HL-60/S4 treated with phorbol 12-myristate 13-acetate at 8.2 ng/mL for 4 days and 3 days (cell line): ENCODE results near the gene COL27A1.

Experiments
- in situ Hi-C: fragments of 300-500 bp; cut with MboI; formaldehyde crosslinking; loops from 2 replicates; pipeline ENCODE4 v1.15.0; 2022; ENCODE audit warnings: low sequenced_read_pairs

COL27A1 gene

DNA sequence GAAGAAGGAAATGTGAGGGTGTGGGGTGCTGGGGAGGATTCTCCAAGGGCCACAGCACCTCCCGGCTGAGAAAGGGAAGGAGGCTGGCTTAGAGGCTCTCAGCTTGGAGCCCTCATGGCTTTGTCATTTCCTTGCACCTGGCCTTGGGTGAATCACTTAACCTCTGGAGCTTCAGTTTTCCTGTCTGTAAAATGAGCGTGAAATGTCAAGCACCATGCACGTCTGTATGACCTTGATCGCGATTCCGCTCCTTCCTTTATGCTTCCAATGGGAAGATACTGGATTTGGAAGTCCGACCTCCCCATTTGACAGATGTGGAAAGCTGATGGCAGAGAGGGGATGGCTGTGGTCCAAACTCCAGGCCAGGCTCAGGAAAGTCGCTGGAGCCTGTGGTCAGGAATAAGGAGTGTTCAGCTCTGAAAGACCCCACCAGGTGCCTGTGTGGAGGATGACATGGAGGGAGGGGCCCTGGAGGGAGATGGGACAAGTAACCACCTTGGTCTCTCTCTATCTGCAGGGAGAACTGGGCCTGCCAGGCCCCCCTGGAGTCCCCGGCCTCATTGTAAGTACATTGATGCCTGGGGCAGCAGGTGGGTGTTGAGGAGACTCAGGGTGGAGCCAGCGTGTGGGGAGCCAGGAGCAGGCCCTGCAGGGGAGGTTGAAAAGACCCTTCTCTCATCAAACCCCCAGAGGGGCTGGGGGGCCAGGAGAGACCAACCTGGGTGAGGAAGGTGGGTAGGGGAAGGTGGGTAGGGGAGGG lies 66.5 kb downstream of the COL27A1 start:
- in situ Hi-C loops = no loop called here

- in situ Hi-C loops = no loop called here
Observed at GRCh38 chr9:114223564-114224246, 68.4 kb downstream of the COL27A1 start.

GRCh38 chr9:114224247-114224610 lies 68.9 kb downstream of the COL27A1 start:
- in situ Hi-C loops = no loop called here

DNA sequence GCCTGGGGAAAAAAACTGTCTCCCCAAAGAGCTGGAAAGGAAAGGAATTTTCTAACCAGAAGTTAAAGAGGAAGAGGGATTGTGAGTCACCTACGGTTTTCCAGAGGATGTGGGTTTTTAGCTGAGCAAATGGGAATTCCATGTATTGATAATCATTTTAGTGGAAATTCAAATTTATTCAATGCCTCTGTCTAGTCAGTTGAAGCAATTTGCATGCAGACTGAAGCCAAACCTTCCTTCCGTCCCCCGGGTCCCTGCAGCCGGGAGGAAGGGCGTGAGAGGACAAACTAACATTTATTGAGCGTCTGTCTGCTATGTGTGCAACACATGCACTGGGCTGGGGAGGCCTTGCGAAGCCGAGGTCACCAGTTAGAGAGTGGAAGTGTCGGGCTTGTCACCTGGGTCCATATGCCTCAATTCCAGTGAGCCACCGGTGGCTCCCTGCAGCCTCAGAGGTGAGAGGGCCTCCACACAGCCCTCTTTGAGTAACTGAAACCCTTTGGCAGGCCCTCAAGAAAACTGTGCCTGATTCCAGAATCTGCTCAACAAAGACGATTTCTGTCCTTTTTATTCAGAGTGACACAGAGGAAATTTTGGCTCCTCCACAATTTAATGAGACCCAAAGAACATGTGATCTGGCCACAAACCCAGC lies 70.3 kb downstream of the COL27A1 start:
- in situ Hi-C loops = no loop called here

GRCh38 chr9:114226246-114227055 lies 71.1 kb downstream of the COL27A1 start:
- in situ Hi-C loops = no loop called here

DNA sequence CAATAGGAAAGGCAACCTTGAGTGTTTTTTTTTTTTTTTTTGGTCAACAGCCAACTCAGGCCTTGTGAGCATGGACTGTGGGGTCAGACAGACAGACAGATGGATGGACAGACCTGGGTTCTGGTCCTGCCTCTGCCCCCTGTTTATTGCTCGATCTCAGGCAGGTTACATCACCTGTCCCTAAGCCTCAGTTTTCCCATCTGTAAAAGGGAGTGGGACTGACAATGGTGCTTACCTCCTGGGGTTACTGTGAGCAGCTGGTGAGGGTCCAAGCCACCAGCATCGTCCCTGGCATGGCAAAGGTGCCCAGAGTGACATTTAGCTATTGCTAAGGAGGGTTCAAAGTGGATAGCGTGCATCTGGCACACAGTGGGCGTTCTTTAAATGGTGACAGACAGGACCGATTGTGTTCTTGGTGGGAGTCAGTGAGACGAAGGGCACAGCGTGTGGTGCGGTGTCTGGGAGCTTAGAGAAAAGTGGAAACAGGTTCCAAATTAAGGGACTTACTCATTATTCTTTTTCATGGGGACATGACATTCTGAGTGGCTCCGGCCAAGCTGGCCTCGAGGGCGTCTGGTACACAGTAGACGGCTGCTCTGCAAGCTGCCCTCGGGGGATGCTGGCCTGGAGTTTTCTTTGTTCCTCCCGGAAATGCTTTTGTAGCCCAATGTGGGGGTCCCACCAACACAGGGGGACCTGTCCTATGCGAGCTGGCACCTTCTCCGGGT lies 72.1 kb downstream of the COL27A1 start:
- in situ Hi-C loops = no loop called here

DNA sequence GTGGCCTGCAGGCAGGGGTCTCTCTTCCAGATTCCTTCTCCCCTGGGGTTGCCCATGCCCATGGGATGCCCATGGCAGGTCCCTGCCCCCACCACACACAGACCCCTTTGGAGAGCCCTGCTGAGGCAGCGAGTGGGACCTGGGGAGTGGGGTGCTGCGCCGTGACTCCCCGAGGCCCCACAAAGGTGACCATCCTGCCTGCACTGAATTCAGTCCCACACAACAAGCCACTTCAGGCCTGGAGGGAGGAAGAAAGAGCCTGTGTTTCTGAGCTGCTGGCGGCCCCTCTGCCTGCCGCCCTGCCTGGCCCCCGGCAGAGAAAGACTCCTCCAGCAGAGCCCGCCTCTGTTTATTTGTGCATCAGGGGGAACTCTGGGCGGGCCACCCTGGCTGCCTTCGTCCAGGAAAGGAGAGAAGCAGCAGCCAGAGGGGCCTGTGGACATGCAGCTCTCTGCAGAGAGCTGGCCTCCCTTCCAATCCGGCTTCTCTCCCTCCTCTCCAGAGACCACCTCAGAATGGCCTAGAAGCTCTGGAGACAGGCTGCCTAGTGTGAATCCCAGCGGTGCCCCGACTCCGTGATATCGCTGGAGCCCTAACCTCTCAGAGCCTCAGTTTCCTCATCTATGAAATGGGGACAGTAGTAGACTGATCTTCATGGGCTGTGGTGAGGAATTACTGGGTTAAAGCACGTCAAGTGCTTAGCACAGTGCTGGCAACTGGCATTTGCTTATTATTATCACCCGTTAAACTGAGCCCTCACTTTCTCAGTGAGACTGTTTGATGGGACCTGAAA lies 72.9 kb downstream of the COL27A1 start:
- in situ Hi-C loops = no loop called here

DNA sequence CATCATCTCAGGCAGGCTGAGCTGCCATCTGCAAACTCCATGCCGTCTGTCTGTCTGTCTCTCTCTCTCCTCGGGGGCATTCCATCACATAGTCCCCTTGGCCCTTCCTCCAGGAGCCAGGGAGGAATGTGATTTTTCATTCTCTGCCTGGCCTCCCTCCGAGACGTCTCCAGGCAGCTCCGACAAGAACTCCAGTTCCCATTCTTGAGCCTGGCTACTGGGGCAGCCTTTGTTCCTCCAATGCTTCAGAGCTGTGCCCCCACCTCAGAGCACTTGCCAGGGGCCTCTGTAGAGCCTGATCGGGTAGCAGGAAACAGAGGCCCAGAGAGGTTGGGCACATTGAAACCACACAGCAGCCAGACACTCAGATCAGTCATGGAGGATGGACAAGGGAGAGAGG lies 74.0 kb downstream of the COL27A1 start:
- in situ Hi-C loops = no loop called here

DNA sequence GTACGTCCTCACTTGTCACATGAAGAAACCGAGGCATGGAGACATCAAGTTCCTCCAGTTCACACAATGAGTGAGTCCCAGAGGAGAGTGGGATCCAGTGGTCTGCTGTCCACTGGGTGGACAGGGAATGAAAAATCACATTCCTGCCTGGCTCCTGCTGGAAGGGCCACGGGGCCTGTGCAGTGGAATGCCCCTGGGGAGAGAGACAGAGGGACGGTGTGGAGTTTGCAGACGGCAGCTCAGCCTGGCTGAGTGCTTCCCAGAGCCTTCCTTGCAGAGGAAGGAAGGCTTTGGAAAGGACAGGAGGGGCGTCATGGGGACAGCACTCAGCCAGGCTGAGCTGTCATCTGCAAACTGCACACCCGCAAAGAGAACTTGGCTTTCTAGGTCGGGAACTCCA lies 74.7 kb downstream of the COL27A1 start:
- in situ Hi-C loops = no loop called here

DNA sequence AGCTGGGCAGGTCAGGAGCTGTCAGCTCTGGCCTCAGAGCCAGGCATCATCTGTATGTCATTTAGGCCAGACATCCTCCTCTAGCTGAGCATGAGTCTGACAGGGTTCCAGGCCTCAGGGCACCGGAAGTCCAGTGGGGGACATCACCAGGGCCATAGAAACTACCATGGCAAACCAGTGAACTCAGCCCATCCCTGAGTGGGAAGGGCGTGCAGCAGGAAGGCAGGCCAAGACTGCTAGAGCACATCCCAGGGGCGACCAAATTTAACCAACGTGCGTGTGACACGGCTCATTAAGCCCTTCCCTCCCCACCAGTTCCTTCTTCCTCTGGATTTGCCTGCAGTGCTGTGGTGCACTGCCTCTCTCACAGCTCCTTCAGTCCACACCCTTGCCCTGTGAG lies 75.9 kb downstream of the COL27A1 start:
- in situ Hi-C loops = no loop called here

GRCh38 chr9:114231719-114232449 lies 76.5 kb downstream of the COL27A1 start:
- in situ Hi-C loops = no loop called here

DNA sequence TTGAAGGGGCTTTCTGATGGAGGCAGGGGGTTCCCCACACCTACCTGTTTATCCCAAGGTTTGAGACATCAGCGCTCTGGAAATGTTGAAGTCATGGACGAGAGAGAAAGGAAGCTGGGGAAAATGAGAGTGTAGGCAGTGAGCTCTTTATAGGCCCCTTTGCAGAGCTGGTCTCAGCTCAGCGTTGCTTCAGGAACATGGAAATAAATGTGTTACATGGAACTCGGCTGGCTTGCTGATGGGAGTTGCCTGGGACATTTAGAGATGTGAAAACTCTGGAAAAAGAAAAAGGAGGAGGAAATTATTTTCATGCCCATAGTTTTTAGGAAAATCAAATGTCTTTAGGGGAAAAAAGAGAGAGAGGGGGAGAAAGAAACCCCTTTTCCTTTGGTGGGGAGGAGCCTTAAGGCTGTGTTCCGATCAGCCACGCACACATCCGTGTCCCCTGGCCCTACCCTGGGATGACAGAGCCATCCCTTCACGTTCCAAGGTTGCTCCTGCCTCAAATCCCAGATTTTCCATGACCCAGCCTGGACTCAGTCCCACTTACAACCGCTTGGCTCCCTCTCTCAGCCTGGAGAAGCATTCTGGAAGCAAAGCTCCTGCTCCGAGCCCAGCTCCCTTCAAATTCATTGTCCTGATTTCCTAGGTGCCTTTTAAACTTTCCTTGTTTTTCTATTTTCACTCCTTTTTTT lies 78.3 kb downstream of the COL27A1 start:
- in situ Hi-C loops = no loop called here

GRCh38 chr9:114235033-114235661 lies 79.8 kb downstream of the COL27A1 start:
- in situ Hi-C loops = no loop called here

- in situ Hi-C loops = no loop called here
Observed at GRCh38 chr9:114236391-114237138, 81.2 kb downstream of the COL27A1 start.

GRCh38 chr9:114237247-114237646 lies 81.9 kb downstream of the COL27A1 start:
- in situ Hi-C loops = no loop called here

GRCh38 chr9:114237781-114238180 lies 82.4 kb downstream of the COL27A1 start:
- in situ Hi-C loops = no loop called here

- in situ Hi-C loops = no loop called here
Observed at GRCh38 chr9:114238472-114238871, 83.1 kb downstream of the COL27A1 start.
